Amniotic stem cell (primary cell): Measurements from ENCODE around the gene SPOCK1.

Source experiments
- DNase-seq: peaks from one replicate; lab custom pipeline; 2025; lab: John Stamatoyannopoulos, UW

Gene SPOCK1

GRCh38 chr5:137105351-137106035 lies 393.6 kb downstream of the SPOCK1 start:
- DNase-seq, result no peak

- DNase-seq, result no peak
Measured at GRCh38 chr5:137101544-137101943, 397.6 kb downstream of the SPOCK1 start.

GRCh38 chr5:137099651-137100050 lies 399.5 kb downstream of the SPOCK1 start:
- DNase-seq, result no peak

GRCh38 chr5:137098663-137099062 lies 400.5 kb downstream of the SPOCK1 start:
- DNase-seq, result no peak

GRCh38 chr5:137098238-137098637 lies 400.9 kb downstream of the SPOCK1 start:
- no peak for DNase-seq

GRCh38 chr5:137097203-137097602 lies 401.9 kb downstream of the SPOCK1 start:
- no peak for DNase-seq

GRCh38 chr5:137096149-137097103 lies 402.7 kb downstream of the SPOCK1 start:
- no peak for DNase-seq

GRCh38 chr5:137095597-137095996 lies 403.5 kb downstream of the SPOCK1 start:
- DNase-seq, result no peak

GRCh38 chr5:137092831-137093230 lies 406.3 kb downstream of the SPOCK1 start:
- DNase-seq, result no peak

GRCh38 chr5:137091472-137091871 lies 407.7 kb downstream of the SPOCK1 start:
- no peak for DNase-seq

- no peak for DNase-seq
Measured at GRCh38 chr5:137090721-137091120, 408.4 kb downstream of the SPOCK1 start.

- DNase-seq, result no peak
Measured at GRCh38 chr5:137090151-137090550, 409.0 kb downstream of the SPOCK1 start.

- no peak for DNase-seq
Measured at GRCh38 chr5:137088175-137088574, 411.0 kb downstream of the SPOCK1 start.

GRCh38 chr5:137086342-137086741 lies 412.8 kb downstream of the SPOCK1 start:
- DNase-seq, result no peak

GRCh38 chr5:137085206-137085605 lies 413.9 kb downstream of the SPOCK1 start:
- DNase-seq, result no peak

- no peak for DNase-seq
Measured at GRCh38 chr5:137084016-137084415, 415.1 kb downstream of the SPOCK1 start.

GRCh38 chr5:137082951-137083350 lies 416.2 kb downstream of the SPOCK1 start:
- DNase-seq, result no peak

GRCh38 chr5:137078171-137078665 lies 420.9 kb downstream of the SPOCK1 start:
- DNase-seq, result no peak

GRCh38 chr5:137075163-137075970 lies 423.8 kb downstream of the SPOCK1 start:
- no peak for DNase-seq

- DNase-seq, result no peak
Measured at GRCh38 chr5:137073189-137073588, 425.9 kb downstream of the SPOCK1 start.

- no peak for DNase-seq
Measured at GRCh38 chr5:137072361-137073115, 426.6 kb downstream of the SPOCK1 start.
